SK-N-SH treated with all-trans-retinoic acid at 6 μM for 48 hours (cell line): ENCODE measurements around the gene PACS1.

ENCODE experiments used
- ATAC-seq: fragments of 200-7000 bp; cut with Tn5 transposase; 3 replicates; pipeline ENCODE4 v1.9.1; 2020; ENCODE audit warnings: mild to moderate bottlenecking, moderate library complexity
- ARNTL ChIP-seq: fragments of 450-650 bp; formaldehyde crosslinking; IDR thresholded peaks from 2 replicates; pipeline ENCODE4 v1.5.0; 2020; ENCODE audit warnings: low read depth, mild to moderate bottlenecking, moderate library complexity, borderline replicate concordance
- BACH2 ChIP-seq: fragments of 250-450 bp; sonication (Bioruptor Pico); IDR thresholded peaks from 2 replicates; pipeline ENCODE4 v1.9.0; 2021; ENCODE audit warnings: mild to moderate bottlenecking, borderline replicate concordance
- CSDC2 ChIP-seq: fragments of 250-450 bp; sonication (Bioruptor Pico); IDR thresholded peaks from 2 replicates; pipeline ENCODE4 v1.5.0; 2020; ENCODE audit warnings: mild to moderate bottlenecking, moderate library complexity
- CSRNP3 ChIP-seq: fragments of 250-450 bp; sonication (Bioruptor Pico); IDR thresholded peaks from 2 replicates; pipeline ENCODE4 v1.5.1; 2021; ENCODE audit warnings: mild to moderate bottlenecking, moderate library complexity
- ESRRG ChIP-seq: fragments of 250-450 bp; sonication (Bioruptor Pico); IDR thresholded peaks from 2 replicates; pipeline ENCODE4 v1.6.1; 2021; ENCODE audit warnings: mild to moderate bottlenecking
- GLIS3 ChIP-seq: fragments of 250-450 bp; sonication (Bioruptor Pico); IDR thresholded peaks from 2 replicates; pipeline ENCODE4 v1.5.0; 2020; ENCODE audit warnings: mild to moderate bottlenecking, moderate library complexity
- ISL1 ChIP-seq: fragments of 250-450 bp; sonication (Bioruptor Pico); IDR thresholded peaks from 2 replicates; pipeline ENCODE4 v2.1.2; 2022; ENCODE audit warnings: mild to moderate bottlenecking, moderate library complexity
- OSR1 ChIP-seq: fragments of 250-450 bp; sonication (Bioruptor Pico); IDR thresholded peaks from 2 replicates; pipeline ENCODE4 v1.8.0; 2022; ENCODE audit warnings: moderate library complexity, mild to moderate bottlenecking, inconsistent platforms
- PPARA ChIP-seq: fragments of 250-450 bp; sonication (Bioruptor Pico); IDR thresholded peaks from 2 replicates; pipeline ENCODE4 v1.5.0; 2020; ENCODE audit warnings: mild to moderate bottlenecking, borderline replicate concordance
- RARB ChIP-seq: fragments of 250-450 bp; sonication (Bioruptor Pico); IDR thresholded peaks from 2 replicates; pipeline ENCODE4 v1.8.0; 2021; ENCODE audit warnings: mild to moderate bottlenecking, moderate library complexity
- SNAI2 ChIP-seq: fragments of 250-450 bp; sonication (Bioruptor Pico); IDR thresholded peaks from 2 replicates; pipeline ENCODE4 v1.5.0; 2020; ENCODE audit warnings: mild to moderate bottlenecking, moderate library complexity
- TOX ChIP-seq: fragments of 250-450 bp; sonication (Bioruptor Pico); IDR thresholded peaks from 2 replicates; pipeline ENCODE4 v1.8.0; 2021; ENCODE audit warnings: mild to moderate bottlenecking, moderate library complexity, borderline replicate concordance
- TSHZ2 ChIP-seq: fragments of 250-450 bp; sonication (Bioruptor Pico); IDR thresholded peaks from 2 replicates; pipeline ENCODE4 v1.5.0; 2020; ENCODE audit warnings: mild to moderate bottlenecking, moderate library complexity
- ZC3H10 ChIP-seq: fragments of 250-450 bp; sonication (Bioruptor Pico); IDR thresholded peaks from 2 replicates; pipeline ENCODE4 v1.5.1; 2021; ENCODE audit warnings: mild to moderate bottlenecking, moderate library complexity
- ZFP30 ChIP-seq: fragments of 450-650 bp; formaldehyde crosslinking; IDR thresholded peaks from 2 replicates; pipeline ENCODE4 v1.5.0; 2022; ENCODE audit warnings: mild to moderate bottlenecking, moderate library complexity
- ZNF565 ChIP-seq: fragments of 450-650 bp; formaldehyde crosslinking; conservative IDR thresholded peaks from 2 replicates; pipeline ENCODE4 v1.5.0; 2020; ENCODE audit warnings: low read depth, mild to moderate bottlenecking, moderate library complexity
- ZNF70 ChIP-seq: fragments of 450-650 bp; formaldehyde crosslinking; IDR thresholded peaks from 2 replicates; pipeline ENCODE4 v1.5.0; 2020; ENCODE audit warnings: mild to moderate bottlenecking, moderate library complexity
- ZNF8 ChIP-seq: fragments of 450-650 bp; formaldehyde crosslinking; IDR thresholded peaks from 2 replicates; pipeline ENCODE4 v1.5.0; 2020; ENCODE audit warnings: mild to moderate bottlenecking, moderate library complexity
- TF ChIP-seq, protein P1 (sequence below): fragments of 250-450 bp; sonication (Bioruptor Pico); IDR thresholded peaks from 2 replicates; pipeline ENCODE4 v1.8.0; 2020; ENCODE audit warnings: mild to moderate bottlenecking, moderate library complexity, borderline replicate concordance
- TF ChIP-seq, protein P2 (sequence below): fragments of 250-450 bp; sonication (Bioruptor Pico); IDR thresholded peaks from 2 replicates; pipeline ENCODE4 v1.8.0; 2021; ENCODE audit warnings: low read depth, mild to moderate bottlenecking, moderate library complexity, borderline replicate concordance
- TF ChIP-seq, protein P3 (sequence below): fragments of 250-450 bp; sonication (Bioruptor Pico); IDR thresholded peaks from 2 replicates; pipeline ENCODE4 v1.5.1; 2020; ENCODE audit warnings: low read depth, mild to moderate bottlenecking, moderate library complexity

Gene PACS1

GRCh38 chr11:66239998-66240780 is 170.1 kb downstream of the PACS1 start:
- TF ChIP-seq TOX (CRISPR knock-in tag): no peak
- TF ChIP-seq ESRRG (CRISPR knock-in tag): no peak
- TF ChIP-seq, protein P1, sequence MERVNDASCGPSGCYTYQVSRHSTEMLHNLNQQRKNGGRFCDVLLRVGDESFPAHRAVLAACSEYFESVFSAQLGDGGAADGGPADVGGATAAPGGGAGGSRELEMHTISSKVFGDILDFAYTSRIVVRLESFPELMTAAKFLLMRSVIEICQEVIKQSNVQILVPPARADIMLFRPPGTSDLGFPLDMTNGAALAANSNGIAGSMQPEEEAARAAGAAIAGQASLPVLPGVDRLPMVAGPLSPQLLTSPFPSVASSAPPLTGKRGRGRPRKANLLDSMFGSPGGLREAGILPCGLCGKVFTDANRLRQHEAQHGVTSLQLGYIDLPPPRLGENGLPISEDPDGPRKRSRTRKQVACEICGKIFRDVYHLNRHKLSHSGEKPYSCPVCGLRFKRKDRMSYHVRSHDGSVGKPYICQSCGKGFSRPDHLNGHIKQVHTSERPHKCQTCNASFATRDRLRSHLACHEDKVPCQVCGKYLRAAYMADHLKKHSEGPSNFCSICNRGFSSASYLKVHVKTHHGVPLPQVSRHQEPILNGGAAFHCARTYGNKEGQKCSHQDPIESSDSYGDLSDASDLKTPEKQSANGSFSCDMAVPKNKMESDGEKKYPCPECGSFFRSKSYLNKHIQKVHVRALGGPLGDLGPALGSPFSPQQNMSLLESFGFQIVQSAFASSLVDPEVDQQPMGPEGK (CRISPR knock-in tag): no peak
- no peak for ATAC-seq

GRCh38 chr11:66240781-66241136 is 170.7 kb downstream of the PACS1 start:
- TF ChIP-seq, protein P2, sequence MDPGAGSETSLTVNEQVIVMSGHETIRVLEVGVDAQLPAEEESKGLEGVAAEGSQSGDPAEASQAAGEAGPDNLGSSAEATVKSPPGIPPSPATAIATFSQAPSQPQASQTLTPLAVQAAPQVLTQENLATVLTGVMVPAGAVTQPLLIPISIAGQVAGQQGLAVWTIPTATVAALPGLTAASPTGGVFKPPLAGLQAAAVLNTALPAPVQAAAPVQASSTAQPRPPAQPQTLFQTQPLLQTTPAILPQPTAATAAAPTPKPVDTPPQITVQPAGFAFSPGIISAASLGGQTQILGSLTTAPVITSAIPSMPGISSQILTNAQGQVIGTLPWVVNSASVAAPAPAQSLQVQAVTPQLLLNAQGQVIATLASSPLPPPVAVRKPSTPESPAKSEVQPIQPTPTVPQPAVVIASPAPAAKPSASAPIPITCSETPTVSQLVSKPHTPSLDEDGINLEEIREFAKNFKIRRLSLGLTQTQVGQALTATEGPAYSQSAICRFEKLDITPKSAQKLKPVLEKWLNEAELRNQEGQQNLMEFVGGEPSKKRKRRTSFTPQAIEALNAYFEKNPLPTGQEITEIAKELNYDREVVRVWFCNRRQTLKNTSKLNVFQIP (CRISPR knock-in tag): no peak
- TF ChIP-seq ISL1: no peak
- no peak for TF ChIP-seq ZNF70
- TF ChIP-seq ZC3H10 (CRISPR knock-in tag): no peak
- TF ChIP-seq CSDC2: no peak
- no peak for TF ChIP-seq ZNF565 (CRISPR knock-in tag)
- TF ChIP-seq CSRNP3: no peak
- TF ChIP-seq ARNTL: no peak
- TF ChIP-seq ZFP30 (CRISPR knock-in tag): no peak
- no peak for TF ChIP-seq RARB (CRISPR knock-in tag)
- TF ChIP-seq, protein P1 (CRISPR knock-in tag): no peak
- TF ChIP-seq BACH2 (CRISPR knock-in tag): no peak
- TF ChIP-seq ESRRG (CRISPR knock-in tag): no peak
- no peak for TF ChIP-seq TOX (CRISPR knock-in tag)
- TF ChIP-seq, protein P3, sequence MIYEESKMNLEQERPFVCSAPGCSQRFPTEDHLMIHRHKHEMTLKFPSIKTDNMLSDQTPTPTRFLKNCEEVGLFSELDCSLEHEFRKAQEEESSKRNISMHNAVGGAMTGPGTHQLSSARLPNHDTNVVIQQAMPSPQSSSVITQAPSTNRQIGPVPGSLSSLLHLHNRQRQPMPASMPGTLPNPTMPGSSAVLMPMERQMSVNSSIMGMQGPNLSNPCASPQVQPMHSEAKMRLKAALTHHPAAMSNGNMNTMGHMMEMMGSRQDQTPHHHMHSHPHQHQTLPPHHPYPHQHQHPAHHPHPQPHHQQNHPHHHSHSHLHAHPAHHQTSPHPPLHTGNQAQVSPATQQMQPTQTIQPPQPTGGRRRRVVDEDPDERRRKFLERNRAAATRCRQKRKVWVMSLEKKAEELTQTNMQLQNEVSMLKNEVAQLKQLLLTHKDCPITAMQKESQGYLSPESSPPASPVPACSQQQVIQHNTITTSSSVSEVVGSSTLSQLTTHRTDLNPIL (CRISPR knock-in tag): no peak
- TF ChIP-seq, all 23 proteins: peak for 0
- no peak for ATAC-seq

DNA sequence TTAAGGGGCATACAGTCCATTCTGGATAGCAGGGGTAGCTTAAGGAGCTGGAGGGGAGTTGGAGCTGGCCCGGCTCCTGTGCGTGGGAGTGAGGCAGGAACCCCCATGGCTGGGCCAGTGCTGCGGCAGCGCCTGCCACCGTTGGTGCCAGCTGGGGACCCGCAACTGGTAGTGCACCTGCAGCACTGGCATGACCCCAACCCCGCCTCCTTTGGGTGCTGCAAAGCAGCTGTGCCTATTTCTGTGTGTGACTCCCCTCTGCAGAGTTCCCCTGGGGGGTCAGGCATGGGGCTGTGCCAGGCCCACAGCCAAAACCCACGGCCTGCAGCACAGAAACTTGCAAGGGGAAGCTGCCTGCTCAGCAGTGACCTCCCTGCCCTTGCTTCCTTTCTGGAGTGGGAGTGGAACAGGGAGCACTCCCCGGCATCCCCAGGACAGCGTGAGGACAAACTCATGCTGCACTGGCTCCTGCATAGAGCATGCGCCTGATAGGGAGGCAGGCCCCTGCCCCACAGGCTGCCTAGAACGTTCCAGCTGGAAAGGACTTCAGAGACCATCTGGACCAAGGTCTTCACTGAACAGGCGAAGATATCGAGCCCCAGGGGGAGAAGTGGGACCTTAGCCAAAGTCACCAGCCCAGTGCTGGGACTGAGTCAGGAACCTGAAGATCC is 172.2 kb downstream of the PACS1 start:
- no peak for TF ChIP-seq ISL1
- TF ChIP-seq, protein P3 (CRISPR knock-in tag): no peak
- no peak for TF ChIP-seq ZNF70
- TF ChIP-seq RARB (CRISPR knock-in tag): no peak
- TF ChIP-seq OSR1 (CRISPR knock-in tag): no peak
- no peak for TF ChIP-seq ZFP30 (CRISPR knock-in tag)
- TF ChIP-seq SNAI2 (CRISPR knock-in tag): no peak
- TF ChIP-seq BACH2 (CRISPR knock-in tag): no peak
- TF ChIP-seq, protein P2 (CRISPR knock-in tag): no peak
- TF ChIP-seq TSHZ2: no peak
- no peak for TF ChIP-seq CSDC2
- no peak for TF ChIP-seq ESRRG (CRISPR knock-in tag)
- no peak for TF ChIP-seq ZC3H10 (CRISPR knock-in tag)
- no peak for TF ChIP-seq ZNF565 (CRISPR knock-in tag)
- no peak for TF ChIP-seq PPARA
- no peak for TF ChIP-seq GLIS3
- no peak for TF ChIP-seq TOX (CRISPR knock-in tag)
- no peak for TF ChIP-seq ZNF8
- no peak for ATAC-seq
